Brain pericyte (primary cell): ENCODE results near the gene RAD51C.
"Not testable (repeated sequence)": the region's sequence is repeated elsewhere in the genome, so short reads cannot be mapped to it uniquely, and the experiment has no call there.

ENCODE experiments used
- DNase-seq: peaks from one replicate; pipeline ENCODE4 v3.0.0-alpha.2; 2012; ENCODE audit warnings: low read depth, low spot score

Gene RAD51C

GRCh38 chr17:58692239-58693055 is at the start of gene RAD51C:
RAD51C (plus strand) TSS chr17:58692602; CDS start chr17:58692644, 42 bp downstream.
- DNase-seq = peak; percentile 47

DNA sequence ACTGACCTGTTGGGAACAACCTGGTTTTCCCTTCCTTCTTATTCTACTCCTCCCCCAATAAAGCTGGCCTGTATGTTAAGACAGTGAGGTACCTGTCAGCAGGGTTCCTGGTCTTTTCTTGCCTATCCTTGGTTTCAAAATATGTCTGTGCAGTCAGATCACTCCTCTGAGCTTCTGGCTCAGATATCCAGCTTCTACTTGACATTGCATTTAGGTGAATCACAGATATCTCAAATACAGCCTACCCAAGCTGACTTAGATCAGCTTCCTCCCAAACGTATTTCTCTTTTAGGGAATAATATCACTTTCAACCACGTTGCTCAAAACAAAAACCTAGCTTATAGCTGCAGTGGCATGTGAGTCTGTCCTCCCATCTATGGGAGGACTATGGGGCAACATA is 49.3 kb upstream of the RAD51C start:
- DNase-seq = no peak

DNA sequence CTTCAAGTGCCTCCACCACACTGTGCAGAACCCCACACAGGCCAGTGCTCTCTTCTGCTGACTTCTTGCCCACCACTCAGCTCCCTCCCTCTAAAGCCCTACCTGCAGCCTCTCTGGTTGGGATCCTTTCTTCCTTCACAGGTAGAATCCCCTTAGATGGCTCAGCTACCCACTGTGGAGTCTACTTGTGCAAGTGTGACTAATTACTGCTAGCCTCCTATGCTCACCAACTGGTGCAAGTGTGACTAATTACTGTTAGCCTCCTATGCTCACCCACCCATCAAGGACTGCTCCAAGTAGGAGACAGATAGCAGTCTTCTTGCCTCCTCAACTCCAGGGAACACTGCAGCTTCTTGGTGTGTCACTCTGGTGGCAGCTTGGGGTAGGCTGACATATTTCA is 44.2 kb upstream of the RAD51C start:
- DNase-seq = no peak

DNA sequence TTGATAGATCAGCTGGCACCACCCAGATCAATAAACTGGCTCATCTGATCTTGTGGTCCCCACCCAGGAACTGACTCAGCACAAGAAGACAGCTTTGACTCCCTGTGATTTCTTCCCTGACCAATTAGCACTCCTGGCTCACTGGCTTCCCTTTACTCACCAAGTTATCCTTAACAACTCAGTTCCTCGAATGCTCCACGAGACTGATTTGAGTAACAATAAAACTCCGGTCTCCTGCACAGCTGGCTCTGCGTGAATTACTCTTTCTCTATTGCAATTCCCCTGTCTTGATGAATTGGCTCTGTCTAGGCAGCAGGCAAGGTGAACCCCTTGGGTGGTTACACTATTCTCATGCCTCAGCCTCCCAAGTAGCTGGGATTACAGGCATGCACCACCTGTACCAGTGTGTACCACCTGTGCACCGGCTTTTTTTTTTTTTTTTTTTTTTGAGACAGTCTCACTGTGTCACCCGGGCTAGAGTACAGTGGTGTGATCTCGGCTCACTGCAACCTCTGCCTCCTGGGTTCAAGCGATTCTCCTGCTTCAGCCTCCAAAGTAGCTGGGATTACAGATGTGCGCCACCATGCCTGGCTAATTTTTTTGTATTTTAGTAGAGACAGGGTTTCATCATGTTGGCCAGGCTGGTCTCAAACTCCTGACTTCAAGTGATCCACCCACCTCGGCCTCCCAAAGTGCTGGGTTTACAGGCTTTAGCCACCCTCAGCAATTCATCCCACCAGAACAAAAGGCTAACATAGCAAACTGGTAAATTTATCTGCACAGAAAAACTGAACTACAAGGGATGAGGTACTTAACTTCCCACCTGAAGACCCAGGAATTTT is 34.2 kb upstream of the RAD51C start:
- not testable (repeated sequence) for DNase-seq

GRCh38 chr17:58658804-58659713 is 33.3 kb upstream of the RAD51C start:
- DNase-seq = peak; percentile 94

- DNase-seq = not testable (repeated sequence)
These were observed 32.7 kb upstream of the RAD51C start for GRCh38 chr17:58659714-58660084.

DNA sequence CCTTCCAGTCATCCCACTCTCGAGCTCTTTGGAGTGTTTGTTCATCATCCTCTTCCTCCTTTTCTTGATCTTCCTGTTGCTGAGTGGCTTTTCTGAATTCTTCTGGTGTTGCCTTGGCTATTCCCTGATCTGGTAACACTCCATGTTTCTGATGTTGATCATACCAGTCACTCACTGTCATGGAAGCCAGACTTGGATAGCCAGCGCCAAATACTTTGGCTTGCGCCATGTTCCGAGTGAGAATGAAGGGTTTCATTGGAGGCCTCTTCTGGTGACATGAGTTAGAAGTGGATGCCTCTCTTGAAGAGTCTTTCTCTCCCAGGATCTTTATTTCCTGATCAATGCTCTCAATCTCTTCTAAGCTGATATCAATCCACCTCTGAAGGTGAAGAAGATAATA is 31.8 kb upstream of the RAD51C start:
- no peak for DNase-seq

DNA sequence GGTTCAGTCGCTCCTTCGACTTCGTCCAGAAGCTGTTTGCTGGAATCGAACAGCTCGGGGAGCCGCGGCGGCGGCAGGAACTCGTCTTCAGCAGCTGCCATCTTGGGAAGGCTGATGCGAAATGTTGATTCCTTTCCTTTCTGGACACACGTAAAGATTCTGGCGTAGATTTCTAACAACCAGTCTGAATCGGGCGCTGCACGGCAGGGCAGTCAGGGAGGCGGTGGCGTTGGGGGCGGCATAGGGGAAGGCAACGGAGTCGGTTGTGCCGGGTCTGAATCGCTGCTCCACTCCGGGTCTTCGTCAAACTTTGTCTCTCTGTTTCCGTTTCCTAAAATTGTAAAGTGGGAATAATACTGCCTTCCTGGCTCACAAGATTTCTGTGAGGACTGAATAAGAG is 30.9 kb upstream of the RAD51C start:
- no peak for DNase-seq

GRCh38 chr17:58664302-58664701 is 28.1 kb upstream of the RAD51C start:
- no peak for DNase-seq

DNA sequence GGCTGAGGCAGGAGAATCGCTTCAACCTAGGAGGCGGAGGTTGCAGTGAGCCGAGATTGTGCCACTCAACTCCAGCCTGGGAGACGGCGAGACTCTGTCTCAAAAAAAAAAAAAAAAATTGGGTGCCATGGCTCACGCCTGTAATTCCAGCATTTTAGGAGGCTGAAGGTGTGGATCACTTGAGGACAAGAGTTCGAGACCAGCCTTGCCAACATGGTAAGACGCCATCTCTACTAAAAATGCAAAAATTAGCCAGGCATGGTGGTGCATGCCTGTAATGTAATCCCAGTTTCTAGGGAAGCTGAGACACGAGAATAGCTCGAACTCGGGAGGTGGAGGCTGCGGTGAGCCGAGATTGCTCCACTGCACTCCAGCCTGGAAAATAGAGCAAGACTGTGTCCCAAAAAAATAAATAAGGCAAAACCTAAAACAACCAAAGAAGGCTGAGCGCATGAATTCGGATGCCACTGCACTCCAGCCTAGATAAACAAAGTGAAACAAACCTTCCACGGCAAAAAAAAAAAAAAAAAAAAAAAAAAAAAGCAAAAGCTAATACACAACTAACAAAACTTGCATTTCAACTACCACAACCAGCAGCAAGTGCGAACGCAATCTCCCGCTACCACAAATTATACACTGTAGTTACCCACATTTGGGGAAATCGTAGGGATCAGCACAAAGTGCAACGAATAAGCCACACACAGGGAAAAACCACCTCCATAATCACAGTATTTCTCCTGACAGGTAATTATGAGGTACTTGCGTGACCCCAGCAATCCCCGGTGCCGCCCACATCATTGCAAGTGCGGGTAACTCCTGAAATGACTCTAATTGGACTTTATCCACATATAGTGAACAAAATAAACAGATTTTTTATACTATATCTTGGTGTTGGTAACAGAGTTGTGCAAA is 26.2 kb upstream of the RAD51C start:
- no peak for DNase-seq

DNA sequence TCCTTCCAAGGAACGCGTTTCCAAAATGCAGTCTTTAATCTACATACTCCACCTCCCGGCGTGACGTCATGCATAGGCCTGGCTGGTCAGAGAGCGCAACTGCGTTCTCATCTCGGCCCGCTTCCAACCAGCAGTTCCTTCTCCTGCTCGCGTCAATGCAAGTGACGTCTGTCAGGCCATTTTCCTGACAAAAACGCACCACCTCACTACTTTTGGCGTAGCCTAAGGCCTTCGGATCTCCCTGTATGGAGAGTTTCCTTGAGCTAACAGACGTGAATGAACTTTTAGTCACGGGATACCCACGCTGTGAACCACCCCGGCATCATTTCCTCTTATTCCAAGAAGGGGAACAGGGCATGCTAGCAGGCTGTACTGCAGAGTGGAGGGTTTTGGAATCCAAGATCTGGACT is 25.5 kb upstream of the RAD51C start:
- no peak for DNase-seq

- DNase-seq = no peak
These were observed 24.3 kb upstream of the RAD51C start for GRCh38 chr17:58667934-58668597.

- DNase-seq = no peak
These were observed 23.8 kb upstream of the RAD51C start for GRCh38 chr17:58668598-58668935.

GRCh38 chr17:58669853-58670252 is 22.5 kb upstream of the RAD51C start:
- no peak for DNase-seq

DNA sequence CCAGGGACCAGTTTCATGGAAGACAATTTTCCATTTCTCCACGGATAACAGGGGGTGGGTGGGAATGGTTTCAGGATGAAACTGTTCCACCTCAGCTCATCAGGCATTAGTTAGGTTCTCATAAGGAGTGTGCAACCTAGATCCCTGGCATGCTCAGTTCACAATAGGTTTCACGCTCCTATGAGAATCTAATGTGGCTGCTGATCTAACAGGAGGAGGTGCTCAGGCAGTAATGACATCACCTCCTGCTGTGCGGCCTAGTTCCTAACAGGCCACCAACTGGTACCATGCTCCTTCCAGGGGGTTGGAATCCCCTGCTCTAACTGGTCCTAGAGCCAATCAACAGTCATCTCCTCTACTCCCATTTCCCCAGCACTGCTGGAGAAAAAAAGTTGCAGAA is 20.4 kb upstream of the RAD51C start:
- DNase-seq = no peak

- DNase-seq = no peak
These were observed 15.1 kb upstream of the RAD51C start for GRCh38 chr17:58677194-58677880.

- DNase-seq = not testable (repeated sequence)
These were observed 14.1 kb upstream of the RAD51C start for GRCh38 chr17:58678287-58678686.

- DNase-seq = peak; percentile 57
These were observed 13.0 kb upstream of the RAD51C start for GRCh38 chr17:58679263-58680037.

- no peak for DNase-seq
These were observed 12.4 kb upstream of the RAD51C start for GRCh38 chr17:58680038-58680369.
